HG03175 (cell line): ENCODE data around the gene MARCHF10.

ENCODE experiments used
- ATAC-seq: cut with Tn5 transposase; IDR thresholded peaks from one replicate; pipeline ENCODE4 v1.9.1; 2021; ENCODE audit warnings: mild to moderate bottlenecking, moderate library complexity; ENCODE audit not compliant: unreplicated experiment

Gene MARCHF10

DNA sequence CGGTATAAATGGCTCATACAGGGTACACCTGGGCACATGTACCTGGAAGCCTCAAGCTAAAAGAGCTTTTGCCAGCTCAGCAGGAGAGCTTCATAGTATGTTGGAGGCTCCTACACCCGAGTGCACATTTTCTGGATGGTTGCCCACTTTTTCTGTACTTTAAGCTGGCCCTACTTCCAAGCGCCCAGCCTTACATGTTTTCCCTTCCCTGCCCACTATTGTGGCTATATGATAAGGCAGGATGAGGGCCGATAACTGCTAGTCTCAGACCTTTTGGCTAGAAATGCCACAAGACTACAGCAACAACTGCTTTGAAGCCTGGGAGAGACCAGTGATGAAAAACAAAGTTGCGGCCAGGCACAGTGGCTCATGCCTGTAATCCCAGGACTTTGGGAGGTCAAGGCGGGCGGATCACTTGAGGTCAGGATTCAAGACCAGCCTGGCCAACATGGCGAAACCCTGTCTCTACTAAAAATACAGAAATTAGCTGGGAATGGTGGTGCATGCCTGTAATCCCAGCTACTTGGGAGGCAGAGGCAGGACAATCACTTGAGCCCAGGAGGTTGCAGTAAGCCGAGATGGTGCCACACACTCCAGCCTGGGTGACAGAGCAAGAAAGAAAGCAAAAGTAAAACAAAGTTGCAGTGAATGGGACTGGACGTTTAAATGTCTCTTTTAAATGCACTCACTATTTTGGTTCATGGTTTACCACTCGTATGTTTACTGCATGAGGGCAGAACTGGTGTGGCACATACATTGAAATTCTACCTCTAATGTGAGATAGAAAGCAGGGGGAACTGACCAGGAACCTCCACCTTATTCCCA, 14.2 kb upstream of the MARCHF10 start:
- no peak for ATAC-seq

DNA sequence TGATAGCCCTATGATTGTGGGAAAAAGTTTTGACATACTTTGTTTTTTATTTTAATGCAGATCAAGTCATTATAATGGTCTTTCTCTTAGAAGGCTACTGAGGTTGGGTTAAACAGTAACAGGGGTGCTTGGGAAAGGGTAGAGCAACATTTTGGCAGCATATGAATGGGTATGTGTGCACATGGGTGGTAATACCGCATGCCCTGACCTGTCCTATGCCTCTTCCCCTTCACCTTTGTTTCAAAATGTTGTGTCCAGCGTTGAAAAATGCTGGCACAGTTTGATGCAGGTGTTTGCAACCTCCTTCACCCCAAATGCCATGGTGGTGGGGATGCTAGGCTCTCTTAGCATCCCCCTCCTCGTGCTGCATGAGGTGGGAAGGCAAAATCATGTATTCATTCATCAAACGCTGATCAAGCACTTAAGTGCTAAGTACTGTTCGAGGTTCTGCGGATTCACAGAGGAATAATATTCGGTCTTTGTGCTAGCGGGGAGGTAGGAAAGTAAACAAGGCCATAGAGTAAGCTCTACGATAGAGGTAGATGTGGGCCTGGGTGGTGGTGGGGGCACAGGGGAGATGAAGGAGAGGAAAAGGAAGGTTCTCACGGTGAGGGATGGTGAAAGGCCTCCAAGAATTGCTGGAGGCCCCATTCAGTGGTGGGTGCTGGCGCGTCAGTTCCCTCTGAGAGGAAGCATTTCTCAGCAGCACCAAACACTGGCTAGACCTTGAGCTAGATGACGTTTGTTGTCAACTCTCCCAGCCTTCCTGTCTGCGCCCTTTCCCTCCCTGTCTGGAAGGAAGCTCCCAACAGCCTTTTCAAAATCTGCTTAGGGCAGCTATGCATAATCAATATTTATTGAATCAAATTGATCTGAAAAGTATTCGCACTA, 13.3 kb upstream of the MARCHF10 start:
- ATAC-seq, result no peak

DNA sequence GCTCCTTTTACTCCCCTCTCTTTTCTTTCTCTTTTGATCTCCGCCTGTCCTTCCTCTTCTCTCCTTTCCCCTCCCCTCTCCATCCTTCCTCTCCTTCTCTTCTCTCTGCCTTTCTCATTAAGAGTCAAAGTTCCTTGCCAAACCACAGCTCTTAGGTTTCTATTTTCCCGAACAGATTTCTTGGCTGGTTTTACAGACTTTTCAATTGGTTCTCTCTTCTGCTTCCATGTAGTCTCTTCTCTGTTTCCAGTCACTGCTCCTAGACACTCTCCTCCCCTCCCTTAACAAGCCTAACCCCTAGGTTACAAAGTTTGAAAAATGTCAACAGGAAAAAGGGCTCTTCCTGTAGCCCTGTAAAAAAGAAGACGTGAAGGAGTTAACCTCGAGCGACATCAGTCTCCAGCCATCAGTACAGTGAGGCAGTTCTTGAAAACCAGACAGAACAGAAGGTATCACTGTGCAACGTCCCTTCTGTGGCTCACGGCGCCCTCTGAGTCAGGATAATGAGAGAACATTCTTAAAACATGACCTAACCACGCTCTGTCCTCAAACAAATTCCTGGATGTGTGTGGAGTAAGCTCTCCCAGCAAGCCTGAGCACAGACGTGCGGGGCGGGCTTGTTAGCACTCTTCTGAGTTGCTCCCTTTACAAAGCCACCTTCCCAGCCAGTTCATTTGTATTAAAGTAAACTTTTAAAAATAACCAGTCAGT, 11.6 kb upstream of the MARCHF10 start:
- no peak for ATAC-seq

DNA sequence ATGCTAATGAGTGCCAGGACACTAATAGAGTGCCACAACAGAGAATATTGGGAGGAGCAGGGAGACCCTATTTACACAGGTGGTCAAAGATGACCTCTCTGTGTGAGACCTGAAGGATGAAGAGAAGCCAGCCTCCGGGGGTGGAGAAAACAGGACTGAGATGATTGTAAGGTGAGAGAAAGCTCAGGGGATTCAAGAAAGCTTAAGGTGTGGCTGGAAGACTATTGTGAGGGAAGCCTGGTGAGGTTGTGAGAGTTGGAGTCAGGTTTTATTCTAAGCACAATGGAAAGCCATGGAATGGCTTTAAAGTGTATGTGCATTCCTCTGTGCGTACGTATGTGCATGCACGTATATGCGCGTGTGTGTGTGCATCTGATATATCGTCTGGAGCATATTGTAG, 10.4 kb upstream of the MARCHF10 start:
- no peak for ATAC-seq

DNA sequence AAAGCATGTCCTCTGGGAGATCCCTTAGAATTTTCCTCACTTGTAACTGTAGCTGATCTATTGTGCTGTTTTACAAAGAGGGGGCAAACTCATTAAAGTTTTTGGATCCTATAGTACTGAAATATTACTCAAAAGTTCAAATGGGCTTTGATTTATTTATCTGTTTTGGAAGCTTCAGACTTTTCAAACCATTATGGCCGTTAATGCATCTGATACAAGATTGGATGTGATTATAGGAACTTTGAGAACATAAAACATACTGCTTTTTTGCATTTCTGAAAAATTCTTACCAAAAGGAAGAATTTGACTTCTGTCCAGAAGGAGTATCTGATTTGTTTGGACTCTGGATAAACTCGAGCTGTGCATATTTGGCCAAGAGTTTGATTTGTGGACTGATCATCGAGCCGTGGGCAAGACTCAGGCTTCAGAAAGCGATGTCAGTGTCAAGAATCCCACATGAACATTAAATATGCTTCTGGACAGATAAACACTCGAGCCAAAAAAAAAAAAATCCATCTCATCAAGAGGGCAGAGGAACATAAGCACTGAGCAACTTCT, 8.2 kb upstream of the MARCHF10 start:
- ATAC-seq, result no peak

DNA sequence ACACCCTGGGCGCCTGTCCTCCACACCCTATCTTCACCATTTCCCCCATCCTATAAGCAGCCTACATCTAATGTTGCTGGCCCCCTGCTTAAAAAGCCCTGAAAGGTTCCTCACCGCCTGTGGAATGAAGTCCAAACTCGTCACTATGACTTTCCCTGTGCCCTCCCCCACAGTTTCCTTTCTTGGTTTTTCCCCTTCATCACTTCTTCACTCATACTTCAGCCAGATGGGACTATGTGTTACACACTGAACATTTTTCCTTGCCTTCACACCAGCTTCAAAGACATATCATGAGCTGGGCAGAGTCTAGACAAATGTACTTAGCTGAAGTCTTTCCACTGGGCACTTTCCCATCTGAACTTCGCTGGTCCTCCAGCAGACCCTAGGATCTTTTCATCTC, 1.5 kb upstream of the MARCHF10 start:
- ATAC-seq, result no peak

DNA sequence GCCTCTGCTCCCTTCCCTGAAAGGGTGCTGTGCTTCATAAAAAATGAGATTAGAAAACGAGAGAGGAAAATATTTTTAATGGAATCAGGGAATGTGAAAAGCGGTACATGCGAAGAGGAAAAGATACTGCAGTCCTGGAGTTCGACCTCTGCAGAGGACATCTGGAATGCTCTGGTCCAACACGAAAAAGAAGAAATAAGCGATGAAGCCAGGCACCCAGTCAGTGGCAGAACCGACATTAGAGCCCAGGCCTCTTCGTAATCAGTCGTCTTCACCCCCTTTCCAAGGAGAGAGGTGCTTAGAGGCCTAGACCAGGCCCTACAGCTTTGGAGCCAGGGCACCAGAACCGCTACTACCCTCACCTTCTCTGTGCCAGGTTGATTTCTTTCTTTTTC, 459 bp upstream of the MARCHF10 start:
- ATAC-seq, result no peak

DNA sequence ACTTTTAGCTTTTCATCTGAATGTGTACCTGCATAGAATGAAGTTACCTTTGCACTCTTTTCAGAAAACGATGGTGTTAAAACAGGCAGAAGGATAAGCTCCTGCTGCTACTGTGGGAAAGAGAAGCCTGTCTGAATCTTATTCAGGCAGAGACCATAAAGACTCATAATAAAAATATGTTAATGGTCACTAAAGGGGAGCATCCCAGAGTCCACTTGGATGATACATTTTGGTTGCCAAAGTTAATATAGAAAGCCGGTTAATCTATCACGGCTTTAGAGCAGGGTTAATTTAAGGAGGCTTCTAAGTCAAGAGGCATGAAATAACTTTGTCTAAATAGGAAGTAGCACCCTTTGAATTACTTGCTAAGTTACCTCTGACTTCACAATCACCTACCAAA, 2.9 kb downstream of the MARCHF10 start:
- no peak for ATAC-seq

DNA sequence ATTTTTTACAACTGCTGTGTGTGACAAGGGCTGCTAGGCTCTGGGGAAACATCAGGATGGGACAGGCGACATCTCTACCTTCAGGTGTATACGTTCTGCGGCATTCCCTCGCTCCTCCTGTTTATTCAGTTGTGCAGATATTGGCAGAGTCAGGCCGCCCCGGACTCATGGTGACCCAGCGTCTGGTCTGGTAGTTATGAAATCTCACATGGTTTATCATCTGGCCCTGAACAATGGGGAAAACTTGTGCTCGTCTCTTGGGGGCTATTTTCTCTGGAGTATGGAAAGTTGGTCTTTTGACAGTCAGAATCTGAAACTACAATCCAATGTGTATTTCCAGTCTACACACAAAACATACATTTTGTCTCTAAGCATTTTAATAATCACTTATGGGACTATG, 3.3 kb downstream of the MARCHF10 start:
- ATAC-seq, result no peak

DNA sequence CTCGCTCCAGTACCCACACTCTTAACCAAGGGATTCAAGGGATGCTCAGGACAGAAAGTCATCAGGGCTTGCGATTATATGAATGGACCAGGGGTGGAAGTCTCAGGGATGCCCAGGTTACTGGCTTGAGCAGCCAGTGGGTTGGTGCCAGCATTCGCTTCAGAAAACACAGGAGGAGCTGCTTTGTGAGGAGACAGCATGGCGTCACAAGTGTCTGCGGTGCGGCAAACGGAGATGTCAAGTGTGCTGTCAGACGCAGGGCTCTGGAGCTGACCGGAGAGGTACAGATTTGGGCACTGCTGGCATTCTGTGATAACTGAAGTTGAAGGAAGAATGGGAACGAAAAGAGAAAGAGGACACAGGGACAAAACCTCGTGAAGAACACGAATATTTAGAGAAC, 4.1 kb downstream of the MARCHF10 start:
- ATAC-seq, result no peak

DNA sequence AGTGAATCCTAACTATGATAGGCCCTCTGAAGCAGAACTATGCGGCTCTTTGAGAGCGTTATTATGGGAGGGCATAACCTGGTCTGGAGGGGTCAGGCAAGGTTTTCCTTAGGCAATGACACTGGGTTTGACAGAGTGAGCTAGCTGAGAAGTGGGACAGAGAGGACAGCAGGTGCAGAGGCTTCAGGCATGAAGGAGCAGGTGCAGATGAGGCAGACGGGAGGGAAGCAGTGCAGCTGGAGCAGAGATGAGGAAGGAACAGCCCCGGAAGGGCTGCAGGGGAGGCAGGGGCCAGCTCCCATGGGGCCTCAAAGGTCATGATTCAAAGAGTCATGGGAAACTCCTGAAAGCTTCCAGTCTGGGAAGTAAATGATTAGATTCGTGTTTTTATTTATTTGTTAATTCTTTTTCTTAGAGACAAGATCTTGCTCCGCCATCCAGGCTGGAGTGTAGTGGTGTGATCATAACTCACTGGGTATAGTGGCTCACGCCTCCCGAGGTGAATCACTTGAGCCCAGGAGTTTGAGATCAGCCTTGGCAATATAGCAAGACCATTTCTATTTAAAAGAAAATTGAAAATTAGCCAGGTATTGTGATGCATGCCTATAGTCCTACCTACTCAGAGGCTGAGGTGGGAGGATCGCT, 5.4 kb downstream of the MARCHF10 start:
- no peak for ATAC-seq

DNA sequence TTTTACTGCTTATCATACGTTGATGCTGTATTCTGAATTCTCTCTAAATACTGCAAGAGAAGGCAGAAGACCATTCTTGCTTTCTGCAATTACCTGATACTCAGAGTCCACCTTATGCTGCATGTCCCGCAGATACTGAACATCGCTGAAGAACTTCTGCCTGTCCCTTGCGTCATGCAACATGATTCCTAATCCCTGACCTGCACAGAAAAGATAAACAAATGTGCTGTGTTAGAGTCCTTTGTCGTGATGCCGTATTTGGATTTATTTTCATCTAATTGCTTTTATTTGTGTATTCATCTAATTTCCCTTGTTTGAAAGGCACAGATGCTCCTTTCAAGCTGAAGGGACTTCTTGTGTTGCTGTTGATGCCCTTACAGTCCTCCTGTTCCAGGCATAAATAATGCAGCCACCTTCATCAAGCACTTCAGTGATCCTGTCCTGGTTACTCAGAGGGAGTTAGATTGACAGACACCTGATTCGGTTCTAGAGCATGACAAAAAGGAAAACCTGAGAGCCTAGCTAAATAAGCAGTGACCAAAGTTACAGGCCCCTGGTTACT, 6.5 kb downstream of the MARCHF10 start:
- ATAC-seq, result no peak

DNA sequence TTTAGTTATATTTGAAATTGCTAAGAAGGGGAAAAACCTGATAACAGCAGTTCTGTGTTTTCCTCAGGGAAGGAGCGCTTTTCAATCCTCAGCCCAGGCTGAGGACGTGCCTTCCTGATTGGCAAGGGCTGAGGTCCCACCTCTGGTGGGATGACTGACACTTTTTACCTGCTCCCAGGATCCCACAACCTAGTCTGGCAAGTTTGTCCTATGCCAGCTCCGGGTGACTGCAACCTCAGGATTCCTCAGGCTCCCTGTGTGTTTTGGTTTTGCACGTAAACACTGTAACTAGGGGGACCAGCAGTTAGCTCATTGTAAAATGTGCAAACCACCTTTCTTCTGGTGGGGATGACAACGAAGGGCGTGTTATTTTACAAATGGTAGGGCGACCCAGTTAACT, 7.5 kb downstream of the MARCHF10 start:
- no peak for ATAC-seq

DNA sequence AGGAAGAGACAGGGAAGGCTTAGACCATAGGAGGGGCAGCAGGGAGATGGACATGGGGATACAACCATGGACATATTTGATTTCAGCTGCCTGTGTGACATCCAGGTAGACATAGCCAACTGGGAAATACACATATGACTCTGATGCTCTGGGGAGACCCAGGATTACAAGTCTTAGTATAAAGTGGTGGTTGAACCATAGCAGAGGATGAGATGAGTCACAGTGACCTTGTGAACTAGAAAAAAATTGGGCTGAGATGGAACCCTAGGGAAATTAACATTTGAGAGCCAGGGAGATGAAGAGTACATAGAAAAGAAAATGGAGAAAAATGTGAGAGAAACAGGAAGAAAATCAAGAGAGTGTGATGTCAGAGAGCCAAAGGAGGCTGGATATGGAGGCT, 10.2 kb downstream of the MARCHF10 start:
- no peak for ATAC-seq

DNA sequence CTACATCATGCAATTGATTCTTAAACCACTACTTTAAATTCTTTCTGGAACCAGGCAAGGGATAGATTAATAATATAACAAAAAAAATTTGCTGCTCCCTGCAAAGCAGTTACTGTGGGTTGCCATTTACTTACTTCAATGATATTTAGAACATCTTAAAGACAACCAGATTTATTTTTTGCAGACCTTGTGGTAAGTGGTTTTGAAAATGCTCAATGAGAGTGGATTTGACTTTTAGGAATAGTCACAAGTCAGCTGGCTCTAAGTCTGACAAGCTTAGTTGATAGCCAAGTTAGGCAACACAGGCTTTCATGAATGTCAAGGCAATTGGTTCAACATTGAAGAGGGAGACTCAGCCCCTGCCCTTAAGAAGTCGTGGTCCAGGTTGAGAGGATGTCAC, 11.8 kb downstream of the MARCHF10 start:
- ATAC-seq, result no peak

DNA sequence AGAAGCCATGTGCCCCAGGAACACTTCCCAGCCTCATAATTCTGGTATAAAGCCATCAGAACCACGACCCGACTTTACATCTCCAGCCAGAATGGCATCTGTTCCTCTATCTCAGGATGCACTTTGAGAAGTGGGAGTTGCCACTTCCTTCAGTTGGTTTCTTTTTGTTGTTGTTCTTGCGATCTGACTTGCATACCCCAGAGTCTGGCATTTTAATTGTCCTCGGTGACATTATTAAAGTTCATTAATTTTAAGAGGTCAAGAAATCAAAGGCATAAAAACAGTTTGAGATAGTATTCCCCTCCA, 13.5 kb downstream of the MARCHF10 start:
- no peak for ATAC-seq

DNA sequence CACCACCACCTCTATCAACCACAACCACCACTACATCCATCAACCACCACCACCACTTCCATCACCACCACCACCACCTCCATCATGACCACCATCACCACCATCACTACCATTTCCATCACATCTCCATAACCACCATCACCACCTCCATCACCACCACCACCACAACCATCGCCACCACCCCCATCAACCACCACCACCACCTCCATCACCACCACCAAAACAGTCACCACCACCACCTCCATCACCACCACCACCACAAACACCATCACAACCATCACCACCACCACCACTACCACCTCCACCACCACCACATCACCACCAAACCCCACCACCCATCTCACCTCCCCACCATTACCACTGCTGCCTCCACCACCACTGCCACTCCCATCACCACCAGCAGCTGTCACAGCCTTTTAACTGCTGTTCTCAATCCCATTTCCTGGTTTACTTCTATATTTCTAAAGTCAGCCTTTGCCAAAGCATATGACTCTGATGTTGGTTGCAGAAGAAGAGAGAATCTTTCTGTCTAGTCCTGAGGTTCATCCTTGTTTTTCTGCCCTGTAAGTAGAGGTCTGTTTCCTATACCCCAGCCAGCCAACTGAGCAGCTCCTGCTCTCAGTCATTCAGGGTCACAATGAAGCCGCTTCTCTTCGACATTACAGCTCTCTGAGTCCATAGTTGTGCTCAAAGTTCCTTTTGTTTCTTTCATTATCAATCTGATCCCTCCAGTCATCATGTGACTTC, 14.0 kb downstream of the MARCHF10 start:
- ATAC-seq, result no peak

DNA sequence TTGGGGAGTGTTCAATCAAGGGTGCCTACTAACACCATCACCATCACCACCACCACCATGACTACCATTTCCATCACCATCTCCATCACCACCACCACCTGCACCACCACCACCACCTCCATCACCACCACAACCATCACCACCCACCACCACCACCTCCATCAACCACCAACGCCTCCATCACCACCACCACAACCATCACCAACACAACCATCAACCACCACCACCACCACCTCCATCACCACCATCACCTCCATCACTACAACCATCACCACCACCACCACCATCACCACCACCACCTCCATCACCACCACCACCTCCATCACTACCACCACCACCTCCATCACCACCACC, 15.7 kb downstream of the MARCHF10 start:
- no peak for ATAC-seq

DNA sequence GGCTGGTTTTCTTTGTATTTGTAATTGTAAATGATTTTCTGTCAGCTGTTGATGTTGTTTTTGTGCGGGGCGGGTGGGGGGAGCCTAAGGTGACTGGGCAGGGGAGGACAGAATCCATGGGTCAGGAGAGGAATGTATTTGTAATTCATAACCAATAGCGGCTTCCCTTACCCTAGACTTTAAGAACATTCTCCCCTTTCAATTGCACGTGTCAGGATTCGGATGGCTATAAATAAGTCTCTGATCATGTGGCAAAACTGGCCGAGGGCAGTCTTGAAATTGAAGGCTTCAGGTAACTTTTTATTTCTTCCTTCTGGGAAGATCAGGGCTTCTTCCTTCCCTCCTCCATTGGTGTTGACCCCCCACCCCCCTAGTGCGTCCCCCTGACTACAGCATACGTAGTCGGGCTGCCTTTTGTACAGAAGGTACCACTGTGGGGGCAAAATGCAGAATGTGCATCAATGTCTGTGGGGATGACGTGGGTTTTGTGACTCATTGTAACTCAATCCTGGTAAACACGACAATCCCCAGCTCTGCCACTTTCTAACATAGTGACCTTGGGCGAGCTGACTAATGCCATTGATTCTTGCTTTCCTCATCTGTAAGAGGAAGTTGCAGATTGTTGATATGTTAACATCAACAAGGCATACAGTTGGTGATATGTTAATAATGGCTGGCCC, 16.2 kb downstream of the MARCHF10 start:
- ATAC-seq, result no peak
